ENCODE measurements around the gene MXD1. TPM values are rescaled to one million over a fixed set of nuclear protein-coding genes. Genes with fewer than 3 reads are reported as not detected.

MXD1 gene
- total RNA-seq, 1 donor from 2014 or later = 30.5 TPM

DNA sequence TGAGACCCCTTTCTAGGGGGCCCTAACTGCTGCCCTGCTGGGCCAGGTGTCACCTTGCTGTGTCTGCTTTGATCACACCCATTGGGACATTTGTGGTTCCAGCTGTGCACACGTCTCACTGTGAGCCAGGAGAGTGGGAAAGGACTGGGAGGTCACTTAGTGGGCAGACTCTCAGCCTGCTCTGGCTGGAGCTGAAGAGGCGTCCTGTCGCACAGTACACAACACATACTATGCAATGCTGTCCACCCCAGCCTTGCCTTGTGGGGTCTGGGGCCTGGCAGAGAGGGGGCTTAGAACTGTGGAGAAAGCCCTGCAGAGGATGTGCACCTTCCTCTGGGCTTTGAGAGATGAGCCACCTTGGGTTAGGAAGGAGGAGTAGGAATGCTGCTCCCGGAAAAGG is 71.8 kb downstream of the MXD1 start:
- DNase-seq (ENCODE audit: low read depth) (no peak), FAIRE-seq (no peak)
- Histone ChIP-seq H3K36me3 (ENCODE audit: control insufficient read depth, insufficient read depth, low read length) (no peaks in the 10 kb centered on the region), H3K4me3 (ENCODE audit: low read depth, low read length) (no peak overlapping the region), H3K27me3 (ENCODE audit: control insufficient read depth, insufficient read depth, low read length) (no peaks in the 10 kb centered on the region)
- TF ChIP-seq CTCF (IDR thresholded peaks at IDR 0.05; ENCODE audit: insufficient read depth, low read length, severe bottlenecking) = no peak

DNA sequence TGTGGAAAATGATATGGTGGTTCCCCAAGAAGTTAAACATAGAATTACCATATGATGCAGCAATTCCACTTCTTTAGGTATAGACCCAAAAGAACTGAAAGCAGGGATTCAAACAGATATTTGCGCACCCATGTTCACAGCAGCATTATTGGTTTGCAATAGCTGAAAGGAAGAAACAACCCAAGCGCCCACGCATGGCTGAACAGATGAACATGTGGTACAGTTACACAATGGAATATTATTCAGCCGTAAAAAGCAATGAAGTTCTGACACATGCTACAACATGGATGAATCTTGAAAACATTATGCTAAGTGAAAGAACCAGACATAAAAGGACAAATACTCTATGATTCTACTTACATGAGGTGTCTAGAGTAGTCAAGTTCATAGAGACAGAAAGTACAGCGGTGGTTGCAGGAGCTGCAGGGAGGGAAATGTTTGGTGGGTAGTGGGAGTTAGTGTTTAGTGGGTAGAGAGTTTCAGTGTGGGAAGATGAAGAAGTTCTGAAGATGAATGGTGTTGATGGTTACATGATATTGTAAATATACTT is 73.3 kb downstream of the MXD1 start:
- DNase-seq (ENCODE audit: low read depth) = no peak
- Histone ChIP-seq H3K36me3 (ENCODE audit: control insufficient read depth, insufficient read depth, low read length) (no peaks in the 10 kb centered on the region), H3K4me3 (ENCODE audit: low read depth, low read length) (no peak overlapping the region), H3K27me3 (ENCODE audit: control insufficient read depth, insufficient read depth, low read length) (no peaks in the 10 kb centered on the region)
- no peak for TF ChIP-seq CTCF (IDR thresholded peaks at IDR 0.05; ENCODE audit: insufficient read depth, low read length, severe bottlenecking)
- FAIRE-seq = no peak

DNA sequence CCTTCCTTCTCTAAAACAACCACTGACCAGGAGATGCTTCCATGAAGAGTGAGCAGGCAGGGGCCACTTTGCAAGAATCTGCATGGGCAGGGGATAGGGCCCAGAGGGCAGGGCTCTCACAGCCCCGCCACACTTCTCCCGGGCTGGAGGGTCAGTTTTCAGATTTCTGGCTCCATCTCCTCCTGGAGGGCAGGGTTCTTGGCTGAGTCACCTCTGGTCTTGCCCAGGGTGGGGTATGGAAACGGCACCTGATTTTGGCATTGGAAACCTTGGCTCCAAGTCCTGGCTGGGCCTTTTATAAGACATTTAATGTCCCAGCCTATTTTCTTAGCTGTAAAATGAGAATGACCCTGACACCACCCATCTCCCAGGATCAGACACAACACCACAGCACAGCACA is 74.1 kb downstream of the MXD1 start:
- no peak for DNase-seq (ENCODE audit: low read depth)
- H3K36me3 ChIP-seq (ENCODE audit: control insufficient read depth, insufficient read depth, low read length) = no peaks in the 10 kb centered on the region
- no peak for TF ChIP-seq CTCF (IDR thresholded peaks at IDR 0.05; ENCODE audit: insufficient read depth, low read length, severe bottlenecking)
- H3K4me3 ChIP-seq (ENCODE audit: low read depth, low read length) = no peak overlapping the region
- FAIRE-seq = no peak
- H3K27me3 ChIP-seq (ENCODE audit: control insufficient read depth, insufficient read depth, low read length) = no peaks in the 10 kb centered on the region

DNA sequence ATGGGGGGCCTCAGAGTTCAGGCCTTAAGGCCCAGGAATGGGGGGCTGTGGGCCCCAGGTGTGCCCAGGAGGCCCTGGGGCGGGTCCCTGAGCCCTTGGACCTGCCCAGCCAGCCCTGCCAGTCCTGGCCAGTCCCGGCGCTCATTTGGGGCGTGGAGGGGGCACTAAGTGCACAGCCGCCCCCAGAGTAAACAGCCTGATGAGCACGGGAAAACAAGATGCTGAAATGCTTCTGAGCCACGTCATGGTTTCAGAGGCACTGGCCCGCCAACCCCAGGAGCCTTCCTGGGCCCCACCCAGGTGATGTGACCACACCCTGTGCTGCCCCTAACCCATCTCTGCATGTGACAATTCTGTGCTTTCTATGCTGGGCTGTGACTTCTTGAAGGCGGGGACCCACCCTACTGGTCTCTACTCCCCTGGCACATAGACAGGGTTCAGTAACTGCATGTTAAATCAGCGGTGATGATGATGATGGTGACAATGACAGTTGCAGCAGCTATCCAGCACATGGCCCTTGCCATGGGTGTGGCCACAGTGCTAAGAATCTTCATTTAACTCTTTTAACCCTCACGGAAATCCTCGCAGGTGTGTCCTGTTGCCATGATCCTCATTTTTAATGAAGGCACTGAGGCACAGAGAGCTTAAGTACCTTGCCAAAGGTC is 74.7 kb downstream of the MXD1 start:
- TF ChIP-seq CTCF (IDR thresholded peaks at IDR 0.05; ENCODE audit: insufficient read depth, low read length, severe bottlenecking) = no peak
- Histone ChIP-seq H3K27me3 (ENCODE audit: control insufficient read depth, insufficient read depth, low read length) (no peaks in the 10 kb centered on the region), H3K36me3 (ENCODE audit: control insufficient read depth, insufficient read depth, low read length) (no peaks in the 10 kb centered on the region), H3K4me3 (ENCODE audit: low read depth, low read length) (no peak overlapping the region)
- DNase-seq (ENCODE audit: low read depth) (peak; percentile 28), FAIRE-seq (no peak)

Other genes with a start within 250 kb of the MXD1 start
- 15.0 and 26.4 TPM in 2 replicates for gene ANXA4, start 173.0 kb upstream of the MXD1 start, total RNA-seq
- gene GMCL1, start 85.4 kb upstream of the MXD1 start, total RNA-seq = 8.3 and 9.5 TPM in 2 replicates
- gene SNRNP27, start 21.2 kb upstream of the MXD1 start, total RNA-seq = 22.9 and 30.5 TPM in 2 replicates
- gene ASPRV1, start 46.5 kb downstream of the MXD1 start, total RNA-seq = 0.26 and 0.38 TPM in 2 replicates
- gene PCBP1, start 172.4 kb downstream of the MXD1 start, total RNA-seq = 17.1 and 17.5 TPM in 2 replicates